ENCODE results near the gene FCAMR. TPM values are rescaled to one million over a fixed set of nuclear protein-coding genes. Genes with fewer than 3 reads are reported as not detected.

FCAMR gene
- polyA plus RNA-seq, 1 donor (not counting 4 experiments of a cell fraction or from before 2014, with no cell fraction given): not detected

- Histone ChIP-seq H3K4me2 (ENCODE audit: control insufficient read depth, extremely low read depth, insufficient read depth, low read depth, low read length) (no peak overlapping the region), H3K36me3 (ENCODE audit: control insufficient read depth in 2 of 2, extremely low read depth in 1 of 2, insufficient read depth in 2 of 2, low read length in 2 of 2) (no peaks in the 10 kb centered on the region), H3K27ac (ENCODE audit: control insufficient read depth, insufficient read depth, low read length) (no peak overlapping the region), H4K20me1 (ENCODE audit: control insufficient read depth, extremely low read depth, insufficient read depth, low read length) (no peaks in the 10 kb centered on the region), H3K9me3 (ENCODE audit: control insufficient read depth, low read depth, low read length) (no peaks in the 10 kb centered on the region), H3K79me2 (ENCODE audit: control insufficient read depth, insufficient read depth, low read length) (no peaks in the 10 kb centered on the region), H3K27me3 (ENCODE audit: control insufficient read depth, extremely low read depth, insufficient read depth, low read length) (peaks cover 10% of the 10 kb centered on the region), H3K9me1 (ENCODE audit: control insufficient read depth, extremely low read depth, insufficient read depth, low read length) (no peaks in the 10 kb centered on the region), H3K4me1 (ENCODE audit: control insufficient read depth, extremely low read depth, insufficient read depth, low read length) (peaks cover 6% of the 10 kb centered on the region), H3K9ac (ENCODE audit: control insufficient read depth, extremely low read depth, insufficient read depth, low read length) (no peak overlapping the region), H3K4me3 (ENCODE audit: control insufficient read depth in 2 of 3, extremely low read depth in 1 of 3, insufficient read depth in 2 of 3, low read depth in 1 of 3, low read length in 3 of 3) (no peak overlapping the region), H2AFZ (ENCODE audit: control insufficient read depth, low read length) (no peak overlapping the region)
- dilution Hi-C loops (cut with MboI; ENCODE audit: extremely low pct_ligation_motif_present, low sequenced_read_pairs): no loop called here
- no peak for TF ChIP-seq CTCF (optimal IDR thresholded peaks at IDR 0.05 in 1 of 3, IDR thresholded peaks at IDR 0.05 in 1 of 3, conservative IDR thresholded peaks at IDR 0.05 in 1 of 3; ENCODE audit: extremely low read depth in 1 of 3, insufficient read depth in 2 of 3, low read length in 3 of 3)
- TF ChIP-seq EZH2 (IDR thresholded peaks at IDR 0.05; ENCODE audit: low read length): no peak
- FAIRE-seq (no peak), DNase-seq (ENCODE audit: low read depth, low spot score) (no peak)
These were observed 28.4 kb downstream of the FCAMR start for GRCh38 chr1:206941766-206942418.

GRCh38 chr1:206940588-206940936 is 29.7 kb downstream of the FCAMR start:
- H3K4me3 ChIP-seq (ENCODE audit: control insufficient read depth in 2 of 3, extremely low read depth in 1 of 3, insufficient read depth in 2 of 3, low read depth in 1 of 3, low read length in 3 of 3): no peak overlapping the region
- peaks cover 6% of the 10 kb centered on the region for H3K4me1 ChIP-seq (ENCODE audit: control insufficient read depth, extremely low read depth, insufficient read depth, low read length)
- H2AFZ ChIP-seq (ENCODE audit: control insufficient read depth, low read length): no peak overlapping the region
- H3K9me1 ChIP-seq (ENCODE audit: control insufficient read depth, extremely low read depth, insufficient read depth, low read length): no peaks in the 10 kb centered on the region
- TF ChIP-seq CTCF (optimal IDR thresholded peaks at IDR 0.05 in 1 of 3, IDR thresholded peaks at IDR 0.05 in 1 of 3, conservative IDR thresholded peaks at IDR 0.05 in 1 of 3; ENCODE audit: extremely low read depth in 1 of 3, insufficient read depth in 2 of 3, low read length in 3 of 3) (no peak), EZH2 (IDR thresholded peaks at IDR 0.05; ENCODE audit: low read length) (no peak)
- H4K20me1 ChIP-seq (ENCODE audit: control insufficient read depth, extremely low read depth, insufficient read depth, low read length): no peaks in the 10 kb centered on the region
- no peaks in the 10 kb centered on the region for H3K9me3 ChIP-seq (ENCODE audit: control insufficient read depth, low read depth, low read length)
- no peaks in the 10 kb centered on the region for H3K79me2 ChIP-seq (ENCODE audit: control insufficient read depth, insufficient read depth, low read length)
- no peak for FAIRE-seq
- H3K36me3 ChIP-seq (ENCODE audit: control insufficient read depth in 2 of 2, extremely low read depth in 1 of 2, insufficient read depth in 2 of 2, low read length in 2 of 2): no peaks in the 10 kb centered on the region
- DNase-seq (ENCODE audit: low read depth, low spot score): no peak
- no peak overlapping the region for H3K9ac ChIP-seq (ENCODE audit: control insufficient read depth, extremely low read depth, insufficient read depth, low read length)
- no peak overlapping the region for H3K4me2 ChIP-seq (ENCODE audit: control insufficient read depth, extremely low read depth, insufficient read depth, low read depth, low read length)
- peaks cover 9% of the 10 kb centered on the region for H3K27me3 ChIP-seq (ENCODE audit: control insufficient read depth, extremely low read depth, insufficient read depth, low read length)
- no peak overlapping the region for H3K27ac ChIP-seq (ENCODE audit: control insufficient read depth, insufficient read depth, low read length)
- dilution Hi-C loops (cut with MboI; ENCODE audit: extremely low pct_ligation_motif_present, low sequenced_read_pairs): no loop called here

Measured in keratinocyte (primary cell).